Cardiac muscle cell (in vitro differentiated cells and primary cell): Measurements from ENCODE around the gene RNF217. TPM values are rescaled to one million over a fixed set of nuclear protein-coding genes. Genes with fewer than 3 reads are reported as not detected.

Experiments used
- DNase-seq, 2 donors: peaks; one replicate each; pipeline versions ENCODE4 v3.0.0 to v3.0.0-alpha.2; 2010 to 2017; ENCODE audit warnings: low read depth in 1 of 2, low spot score in 1 of 2
- H3K27ac ChIP-seq: fragments of 200-600 bp; sonication (generic); 2 replicates; pipeline ENCODE4 v1.5.1; 2016
- H3K27me3 ChIP-seq: fragments of 200-600 bp; sonication (generic); 2 replicates; pipeline ENCODE4 v1.6.0; 2016; ENCODE audit warnings: control low read depth
- H3K36me3 ChIP-seq: fragments of 200-600 bp; sonication (generic); 2 replicates; pipeline ENCODE4 v1.5.1; 2016; ENCODE audit warnings: control low read depth
- H3K4me1 ChIP-seq: fragments of 200-600 bp; sonication (generic); 2 replicates; pipeline ENCODE4 v1.8.1; 2017; ENCODE audit warnings: low read depth, mild to moderate bottlenecking, mixed run types
- H3K4me3 ChIP-seq: fragments of 200-600 bp; sonication (generic); 2 replicates; pipeline ENCODE4 v1.5.1; 2016; ENCODE audit warnings: mild to moderate bottlenecking
- H3K9me3 ChIP-seq: fragments of 200-600 bp; sonication (generic); 2 replicates; pipeline ENCODE4 v1.5.1; 2017; ENCODE audit warnings: low read depth, mild to moderate bottlenecking, control low read depth
- polyA plus RNA-seq: library from polyadenylated mRNA; unstranded; fragments of >200 nt; fragmentation: Nextera tagmentation; extraction: Ambion mirVana; gene quantifications from 2 replicates; pipeline ENCODE4 v1.2.1, GENCODE V29; 2016
- total RNA-seq: library from RNA; depleted of rRNA; stranded (reverse); fragments of >200 nt; gene quantifications from 2 replicates; pipeline ENCODE4 v1.2.3, GENCODE V29; 2016
- TF ChIP-seq, protein P1 (sequence below): IDR thresholded peaks from 2 replicates; pipeline ENCODE4 v1.5.1; 2012; ENCODE audit warnings: low read depth, mild to moderate bottlenecking, low read length

The RNF217 gene
- total and polyA plus RNA-seq, 2 experiments from 2014 or later: 9.4 to 27.1 TPM

DNA sequence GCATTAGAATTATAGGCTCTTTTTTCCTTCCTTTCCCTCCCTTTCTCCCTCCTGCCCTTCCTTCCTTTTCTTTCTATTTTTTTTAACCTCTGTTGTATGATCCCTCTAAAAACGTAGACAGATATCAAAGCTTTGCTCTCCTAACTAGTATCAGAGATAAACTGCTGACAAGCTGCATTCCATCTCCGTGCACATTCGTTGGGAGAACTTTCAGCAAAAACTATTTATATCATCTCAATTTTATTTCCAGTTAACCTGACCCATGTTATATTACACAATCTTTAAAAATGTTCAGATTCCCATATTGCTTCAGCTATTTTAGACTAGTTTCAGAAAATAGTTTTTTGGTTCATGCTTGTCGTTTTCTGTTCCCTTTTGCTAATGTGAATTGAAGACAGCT, 47.3 kb downstream of the RNF217 start:
- Histone ChIP-seq H3K36me3 (no peaks in the 10 kb centered on the region), H3K27ac (no peak overlapping the region), H3K4me3 (no peak overlapping the region), H3K9me3 (no peaks in the 10 kb centered on the region), H3K27me3 (no peaks in the 10 kb centered on the region), H3K4me1 (peaks cover 22% of the 10 kb centered on the region)
- TF ChIP-seq, protein P1, sequence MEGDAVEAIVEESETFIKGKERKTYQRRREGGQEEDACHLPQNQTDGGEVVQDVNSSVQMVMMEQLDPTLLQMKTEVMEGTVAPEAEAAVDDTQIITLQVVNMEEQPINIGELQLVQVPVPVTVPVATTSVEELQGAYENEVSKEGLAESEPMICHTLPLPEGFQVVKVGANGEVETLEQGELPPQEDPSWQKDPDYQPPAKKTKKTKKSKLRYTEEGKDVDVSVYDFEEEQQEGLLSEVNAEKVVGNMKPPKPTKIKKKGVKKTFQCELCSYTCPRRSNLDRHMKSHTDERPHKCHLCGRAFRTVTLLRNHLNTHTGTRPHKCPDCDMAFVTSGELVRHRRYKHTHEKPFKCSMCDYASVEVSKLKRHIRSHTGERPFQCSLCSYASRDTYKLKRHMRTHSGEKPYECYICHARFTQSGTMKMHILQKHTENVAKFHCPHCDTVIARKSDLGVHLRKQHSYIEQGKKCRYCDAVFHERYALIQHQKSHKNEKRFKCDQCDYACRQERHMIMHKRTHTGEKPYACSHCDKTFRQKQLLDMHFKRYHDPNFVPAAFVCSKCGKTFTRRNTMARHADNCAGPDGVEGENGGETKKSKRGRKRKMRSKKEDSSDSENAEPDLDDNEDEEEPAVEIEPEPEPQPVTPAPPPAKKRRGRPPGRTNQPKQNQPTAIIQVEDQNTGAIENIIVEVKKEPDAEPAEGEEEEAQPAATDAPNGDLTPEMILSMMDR: no peak
- DNase-seq: peak in 1 of 2 donors; percentile 51

DNA sequence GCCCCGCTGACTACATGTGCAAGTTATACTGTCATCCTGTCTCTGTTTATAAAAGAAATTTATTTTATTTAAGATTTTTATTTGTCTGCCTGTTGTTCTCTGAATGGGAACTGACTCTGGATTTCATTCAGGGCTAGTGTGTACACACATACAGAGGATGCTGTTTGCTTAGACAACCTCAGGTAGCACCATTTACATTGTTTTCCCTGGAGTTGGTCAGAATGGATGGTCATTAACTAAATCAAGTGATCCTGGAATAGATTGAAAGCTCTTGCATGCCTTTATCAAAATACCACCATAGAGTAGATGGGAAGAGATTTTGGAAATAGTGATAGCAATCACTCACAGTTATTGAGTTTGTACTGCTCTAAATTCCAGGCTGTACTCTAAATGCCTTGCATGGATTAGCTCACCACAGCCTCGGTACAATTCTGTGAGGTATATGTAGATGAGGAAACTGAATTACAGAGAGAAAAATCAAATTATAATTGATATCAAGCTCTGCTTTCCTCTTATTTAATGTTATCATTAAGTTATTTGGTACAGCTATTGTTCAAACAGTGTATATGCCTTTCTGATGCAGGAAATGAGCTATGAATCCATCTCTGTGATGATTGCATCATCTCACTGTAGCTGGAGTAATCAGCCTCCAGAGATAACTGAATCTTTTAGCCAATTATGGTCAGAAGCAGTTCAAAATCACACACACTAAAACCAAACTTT, 51.9 kb downstream of the RNF217 start:
- H3K27ac ChIP-seq: no peak overlapping the region
- peaks cover 11% of the 10 kb centered on the region for H3K4me1 ChIP-seq
- no peaks in the 10 kb centered on the region for H3K36me3 ChIP-seq
- no peak overlapping the region for H3K4me3 ChIP-seq
- TF ChIP-seq, protein P1: no peak
- H3K9me3 ChIP-seq: no peaks in the 10 kb centered on the region
- H3K27me3 ChIP-seq: no peaks in the 10 kb centered on the region
- DNase-seq: peak in 1 of 2 donors; percentile 86

- no peak overlapping the region for H3K27ac ChIP-seq
- no peak for DNase-seq
- H3K27me3 ChIP-seq: no peaks in the 10 kb centered on the region
- H3K4me1 ChIP-seq: peaks cover 6% of the 10 kb centered on the region
- no peak overlapping the region for H3K4me3 ChIP-seq
- TF ChIP-seq, protein P1: no peak
- no peaks in the 10 kb centered on the region for H3K36me3 ChIP-seq
- H3K9me3 ChIP-seq: no peaks in the 10 kb centered on the region
These were observed 52.4 kb downstream of the RNF217 start for GRCh38 chr6:125014661-125014957.

GRCh38 chr6:125015152-125015551, 52.9 kb downstream of the RNF217 start:
- TF ChIP-seq, protein P1: no peak
- H3K9me3 ChIP-seq: no peaks in the 10 kb centered on the region
- H3K36me3 ChIP-seq: no peaks in the 10 kb centered on the region
- H3K27me3 ChIP-seq: no peaks in the 10 kb centered on the region
- H3K27ac ChIP-seq: no peak overlapping the region
- no peak for DNase-seq
- H3K4me3 ChIP-seq: no peak overlapping the region
- H3K4me1 ChIP-seq: peaks cover under 1% of the 10 kb centered on the region

DNA sequence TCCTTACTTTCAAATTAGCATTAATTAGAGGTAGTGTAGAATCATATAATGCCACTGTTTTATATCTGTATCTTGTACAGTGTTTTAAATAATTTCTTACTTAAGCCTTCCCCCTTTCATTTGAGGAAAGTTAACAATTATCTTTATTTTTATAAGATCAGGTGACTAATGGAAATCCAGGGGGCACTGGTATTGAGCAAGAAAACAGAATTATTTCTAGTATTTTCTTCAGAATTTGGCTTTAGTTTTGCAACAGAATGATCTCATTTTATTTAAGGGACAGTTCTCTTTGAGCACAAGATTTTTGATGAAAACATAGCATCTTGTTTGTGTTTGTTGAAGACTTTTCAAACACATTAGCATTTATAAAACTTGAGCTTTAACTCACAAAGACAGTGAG, 55.9 kb downstream of the RNF217 start:
- Histone ChIP-seq H3K4me3 (no peak overlapping the region), H3K27me3 (no peaks in the 10 kb centered on the region), H3K9me3 (no peaks in the 10 kb centered on the region), H3K36me3 (no peaks in the 10 kb centered on the region), H3K27ac (no peak overlapping the region), H3K4me1 (peaks cover 3% of the 10 kb centered on the region)
- TF ChIP-seq, protein P1: no peak
- peak in 1 of 2 donors; percentile 33 for DNase-seq

DNA sequence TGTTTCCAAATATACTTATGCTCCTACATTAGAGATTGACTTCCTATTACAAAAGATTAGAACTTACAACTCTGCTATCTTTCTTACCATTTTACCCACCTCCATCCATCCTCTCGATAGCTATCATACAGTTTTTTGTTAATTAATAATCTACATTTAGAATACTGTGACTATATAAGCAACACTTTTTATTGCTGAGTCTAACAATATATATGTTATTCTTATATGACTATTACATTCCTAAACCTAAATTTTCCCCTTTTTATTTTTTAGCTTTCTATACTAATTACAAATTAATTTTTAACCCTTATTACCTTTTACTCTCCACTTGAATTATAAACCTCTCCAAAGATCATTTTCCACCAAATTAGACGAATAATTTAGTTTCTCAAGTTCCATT, 57.0 kb downstream of the RNF217 start:
- TF ChIP-seq, protein P1: no peak
- H3K27ac ChIP-seq: no peak overlapping the region
- no peaks in the 10 kb centered on the region for H3K27me3 ChIP-seq
- H3K4me1 ChIP-seq: peaks cover 3% of the 10 kb centered on the region
- no peak for DNase-seq
- H3K4me3 ChIP-seq: no peak overlapping the region
- no peaks in the 10 kb centered on the region for H3K36me3 ChIP-seq
- H3K9me3 ChIP-seq: no peaks in the 10 kb centered on the region
